IMR-90 (cell line): ENCODE measurements around the gene TMEM120A. TPM values are rescaled to one million over a fixed set of nuclear protein-coding genes. Genes with fewer than 3 reads are reported as not detected.
"Not testable (repeated sequence)": the region's sequence is repeated elsewhere in the genome, so short reads cannot be mapped to it uniquely, and the experiment has no call there.

ENCODE experiments used
- ATAC-seq: fragments of 200-7000 bp; cut with Tn5 transposase; 2 replicates; pipeline ENCODE4 v1.9.1; 2020; ENCODE audit warnings: low read depth, mild to moderate bottlenecking, moderate library complexity
- BruUV-seq: library from RNA; stranded (reverse); fragments of 400-500 nt; replicated peaks from 2 replicates; lab custom pipeline; 2021; lab: Mats Ljungman, UMichigan
- CTCF ChIA-PET: fragments of 300-600 bp; formaldehyde crosslinking; extraction: SDS; loops from one replicate; lab custom pipeline; 2021; ENCODE audit warnings: antibody characterized with exemption; lab: Yijun Ruan, JAX
- POLR2A ChIA-PET: fragments of 300-600 bp; sonication (Branson Sonifier 250); formaldehyde crosslinking; loops from one replicate; lab custom pipeline; 2022; ENCODE audit warnings: antibody characterized with exemption; ENCODE audit not compliant: unreplicated experiment; lab: Charles Lee
- DNase-seq: peaks from one replicate; pipeline ENCODE4 v3.0.0; 2013
- H2AFZ ChIP-seq: replicated peaks from 2 replicates; pipeline ENCODE3; 2013; ENCODE audit warnings: low read length, mild to moderate bottlenecking; ENCODE audit not compliant: poor library complexity
- H2AK5ac ChIP-seq: 2 replicates; pipeline ENCODE4 v1.6.1; 2013; ENCODE audit warnings: low read depth, low read length, inconsistent platforms
- H2AK9ac ChIP-seq: replicated peaks from 2 replicates; pipeline ENCODE3; 2013; ENCODE audit warnings: mild to moderate bottlenecking, low read depth, low read length, moderate library complexity; ENCODE audit not compliant: poor library complexity
- H2BK120ac ChIP-seq: 2 replicates; pipeline ENCODE4 v1.6.1; 2013; ENCODE audit warnings: low read depth, low read length, inconsistent platforms
- H2BK15ac ChIP-seq: 3 replicates; pipeline ENCODE4 v1.6.1; 2013; ENCODE audit warnings: low read depth, low read length, inconsistent platforms
- H2BK20ac ChIP-seq: 2 replicates; pipeline ENCODE4 v1.6.1; 2013; ENCODE audit warnings: low read depth, mild to moderate bottlenecking, inconsistent platforms, low read length, moderate library complexity
- H2BK5ac ChIP-seq: 2 replicates; pipeline ENCODE4 v1.6.1; 2013; ENCODE audit warnings: mild to moderate bottlenecking, low read depth, low read length, inconsistent platforms; ENCODE audit not compliant: poor library complexity, severe bottlenecking
- H3K14ac ChIP-seq: replicated peaks from 2 replicates; pipeline ENCODE4 v1.6.1; 2013; ENCODE audit warnings: low read depth, low read length, inconsistent platforms
- H3K18ac ChIP-seq: 2 replicates; pipeline ENCODE4 v1.6.1; 2013; ENCODE audit warnings: low read depth, low read length, control low read depth
- H3K23ac ChIP-seq: 2 replicates; pipeline ENCODE4 v1.6.1; 2013; ENCODE audit warnings: low read depth, low read length, inconsistent platforms
- H3K27ac ChIP-seq: 2 replicates; pipeline ENCODE4 v1.5.1; 2013; ENCODE audit warnings: mild to moderate bottlenecking, control low read depth, low read length; ENCODE audit not compliant: insufficient read depth
- H3K27me3 ChIP-seq: 2 replicates; pipeline ENCODE4 v1.6.1; 2013; ENCODE audit warnings: low read length; ENCODE audit not compliant: control insufficient read depth, insufficient read depth
- H3K36me3 ChIP-seq: 2 replicates; pipeline ENCODE4 v1.6.1; 2013; ENCODE audit warnings: low read length, mixed read lengths; ENCODE audit not compliant: control insufficient read depth, insufficient read depth
- H3K4ac ChIP-seq: 2 replicates; pipeline ENCODE4 v1.6.1; 2013; ENCODE audit warnings: low read depth, low read length, inconsistent platforms
- H3K4me1 ChIP-seq: 2 replicates; pipeline ENCODE4 v1.6.1; 2013; ENCODE audit warnings: low read length, mixed read lengths; ENCODE audit not compliant: control insufficient read depth, insufficient read depth
- H3K4me2 ChIP-seq: 2 replicates; pipeline ENCODE4 v1.6.1; 2013; ENCODE audit warnings: low read depth, mild to moderate bottlenecking, control low read depth, low read length, moderate library complexity
- H3K4me3 ChIP-seq: 2 replicates; pipeline ENCODE4 v1.5.1; 2013; ENCODE audit warnings: low read depth, mild to moderate bottlenecking, control low read depth, low read length, moderate library complexity; ENCODE audit not compliant: insufficient read depth
- H3K56ac ChIP-seq: 2 replicates; pipeline ENCODE4 v1.6.1; 2013; ENCODE audit warnings: low read length, inconsistent platforms; ENCODE audit not compliant: insufficient read depth; ENCODE audit errors: extremely low read depth
- H3K79me1 ChIP-seq, 2 experiments: 2 replicates each; pipeline ENCODE4 v1.6.1; 2013; ENCODE audit warnings: low read length in 2 of 2, inconsistent platforms in 1 of 2, low read depth in 1 of 2
- H3K9ac ChIP-seq: 2 replicates; pipeline ENCODE4 v1.6.1; 2013; ENCODE audit warnings: low read depth, low read length, control low read depth
- H3K9me1 ChIP-seq: 2 replicates; pipeline ENCODE4 v1.6.1; 2013; ENCODE audit warnings: low read length, inconsistent platforms; ENCODE audit not compliant: insufficient read depth
- H3K9me3 ChIP-seq: 2 replicates; pipeline ENCODE4 v1.6.1; 2013; ENCODE audit warnings: low read length; ENCODE audit not compliant: control insufficient read depth, insufficient read depth
- H4K20me1 ChIP-seq: 2 replicates; pipeline ENCODE4 v1.6.1; 2013; ENCODE audit warnings: low read length, inconsistent platforms; ENCODE audit not compliant: insufficient read depth
- H4K5ac ChIP-seq: 2 replicates; pipeline ENCODE4 v1.6.1; 2013; ENCODE audit warnings: mild to moderate bottlenecking, low read depth, low read length, control low read depth
- H4K8ac ChIP-seq, 2 experiments: 2 replicates each; pipeline ENCODE4 v1.6.1; 2013; ENCODE audit warnings: low read depth in 2 of 2, low read length in 2 of 2, control low read depth in 1 of 2, inconsistent platforms in 1 of 2
- H4K91ac ChIP-seq: 2 replicates; pipeline ENCODE4 v1.6.1; 2013; ENCODE audit warnings: low read depth, low read length, inconsistent platforms; ENCODE audit not compliant: insufficient read depth
- CTCF ChIP-seq: conservative IDR thresholded peaks from 2 replicates; pipeline ENCODE4 v1.5.1; 2012; ENCODE audit warnings: mild to moderate bottlenecking, low read depth, low read length, improper control_type of control experiment
- RAD21 ChIP-seq: IDR thresholded peaks from 2 replicates; pipeline ENCODE4 v1.6.1; 2012; ENCODE audit warnings: low read length, improper control_type of control experiment
- RCOR1 ChIP-seq: IDR thresholded peaks from 2 replicates; pipeline ENCODE4 v1.6.1; 2012; ENCODE audit warnings: mild to moderate bottlenecking, low read length, improper control_type of control experiment; ENCODE audit not compliant: insufficient replicate concordance
- RFX5 ChIP-seq: IDR thresholded peaks from 2 replicates; pipeline ENCODE4 v1.8.0; 2012; ENCODE audit warnings: low read depth, mild to moderate bottlenecking, low read length, moderate library complexity
- SMC3 ChIP-seq: fragments of 150-350 bp; IDR thresholded peaks from 2 replicates; pipeline ENCODE4 v1.6.1; 2016; ENCODE audit warnings: low read depth, mild to moderate bottlenecking, antibody characterized with exemption, low read length, moderate library complexity
- WGBS, 2 experiments: methylation state at CpG; one replicate each; pipeline versions ENCODE4 v1.1.5 to v1.1.7; 2013; ENCODE audit warnings: missing lambda C conversion rate in 2 of 2; ENCODE audit not compliant: insufficient read length in 1 of 2; ENCODE audit errors: extremely low coverage in 2 of 2; 5-methylcytosine and 5-hydroxymethylcytosine counted together
- dilution Hi-C: fragments of 300-500 bp; cut with HindIII; formaldehyde crosslinking; loops from one replicate; pipeline ENCODE4 v1.14.3; 2018; ENCODE audit warnings: low sequenced_read_pairs; ENCODE audit not compliant: unreplicated experiment
- in situ Hi-C: fragments of 300-500 bp; cut with MboI; formaldehyde crosslinking; loops from 3 replicates; pipeline ENCODE4 v1.14.3; 2019; ENCODE audit warnings: low sequenced_read_pairs, inconsistent platforms, mixed read lengths
- intact Hi-C: fragments of 100-400 bp; cut with micrococcal nuclease; formaldehyde crosslinking; loops from 2 replicates; pipeline ENCODE4 v1.10.0; 2022
- polyA plus RNA-seq, 3 experiments: library from polyadenylated mRNA; depleted of rRNA; stranded (reverse); fragments of >200 nt; gene quantifications; 2 replicates each; pipeline ENCODE4 v1.2.3, GENCODE V29; 2012; ENCODE audit warnings: low replicate concordance in 1 of 3
- total RNA-seq: library from RNA; depleted of rRNA; stranded (reverse); fragments of >200 nt; gene quantifications from 2 replicates; pipeline ENCODE4 v1.2.3, GENCODE V29; 2012

The TMEM120A gene
- total and polyA plus RNA-seq, 2 of the 4 experiments (the other 2 are of a cell fraction): 32.1 to 39.3 TPM

- BruUV-seq: no TSS peak
- TF ChIP-seq RAD21 (peak; percentile 90), RCOR1 (no peak), CTCF (peak; percentile 81), SMC3 (peak; percentile 93), RFX5 (no peak)
- peak overlapping the region; percentile 54; the same call in 1 of the 2 replicates for H2AK5ac ChIP-seq
- ChIA-PET CTCF (interaction anchor here (0.7 to 2.6 kb wide), 8 partner anchors 9 to 153 kb away, joined by 3 to 13 read pairs (median 4); no protein-coding TSS in a partner anchor), POLR2A (no interaction called here)
- no peaks in the 10 kb centered on the region for H3K9me3 ChIP-seq
- no peak overlapping the region for H2BK15ac ChIP-seq
- no peak overlapping the region for H3K27ac ChIP-seq
- H3K18ac ChIP-seq: no peak overlapping the region
- H2BK5ac ChIP-seq: no peak overlapping the region
- DNase-seq (peak; percentile 54), ATAC-seq (peak; percentile 80)
- no peak overlapping the region for H2BK20ac ChIP-seq
- H3K9me1 ChIP-seq: no peaks in the 10 kb centered on the region
- 0 out of 2 replicates have a peak, but pooled peaks cover 4% of the 10 kb centered on the region for H4K20me1 ChIP-seq
- H3K4me1 ChIP-seq: no peaks in the 10 kb centered on the region
- WGBS, 2 experiments: 10% methylated on average over 3 of the region's 6 CpGs; no CpG with 5 or more reads in 1 of the 2 experiments
- H3K79me1 ChIP-seq: no peaks in the 10 kb centered on the region
- no peak overlapping the region for H3K23ac ChIP-seq
- intact Hi-C loops: loop anchor here (1.0 kb wide), 1 partner anchor 154 kb away; no protein-coding TSS in a partner anchor
- H3K56ac ChIP-seq: no peak overlapping the region
- in situ Hi-C loops: no loop called here
- no peak overlapping the region for H4K91ac ChIP-seq
- no peak overlapping the region for H3K14ac ChIP-seq
- peak overlapping the region; percentile 9 for H2AFZ ChIP-seq
- H3K9ac ChIP-seq: no peak overlapping the region
- no peak overlapping the region for H4K5ac ChIP-seq
- H2BK120ac ChIP-seq: no peak overlapping the region
- no peak overlapping the region; the same call in 1 of the 2 replicates for H3K4ac ChIP-seq
- H3K4me3 ChIP-seq: no peak overlapping the region
- H3K4me2 ChIP-seq: no peak overlapping the region
- H3K27me3 ChIP-seq: no peaks in the 10 kb centered on the region
- H4K8ac ChIP-seq: no peak overlapping the region
- dilution Hi-C loops: no loop called here
- peak overlapping the region; percentile 17 for H2AK9ac ChIP-seq
- H3K36me3 ChIP-seq: peaks cover 10% of the 10 kb centered on the region
Observed at GRCh38 chr7:76020031-76020714, 25.8 kb upstream of the TMEM120A start.

- H3K27me3 ChIP-seq, H3K4me1 ChIP-seq, H3K14ac ChIP-seq, H3K18ac ChIP-seq, H2BK15ac ChIP-seq, H3K23ac ChIP-seq, H4K91ac ChIP-seq, H3K9me1 ChIP-seq, H3K9ac ChIP-seq, H3K56ac ChIP-seq, H2AK5ac ChIP-seq, H2BK120ac ChIP-seq, POLR2A ChIA-PET, H3K4me3 ChIP-seq, H3K27ac ChIP-seq, H3K4ac ChIP-seq, H3K79me1 ChIP-seq, ATAC-seq, dilution Hi-C loops, H4K8ac ChIP-seq, H2AFZ ChIP-seq, DNase-seq, H2BK20ac ChIP-seq, H3K36me3 ChIP-seq, H2BK5ac ChIP-seq, BruUV-seq, H4K20me1 ChIP-seq, H2AK9ac ChIP-seq, H4K5ac ChIP-seq, H3K4me2 ChIP-seq, H3K9me3 ChIP-seq: not testable (repeated sequence)
- in situ Hi-C loops: loop anchor here (5.0 kb wide), 1 partner anchor 151 kb away; no protein-coding TSS in a partner anchor
- CTCF ChIA-PET: interaction anchor here (1.0 to 2.6 kb wide), 2 partner anchors 152 kb away, joined by 8 to 13 read pairs; no protein-coding TSS in a partner anchor
- intact Hi-C loops: loop anchor here (10.0 kb wide), 1 partner anchor 104 kb away; the partner anchor contains the start of gene POR
- 100% methylated on average over 1 of the region's 4 CpGs; no CpG with 5 or more reads in 1 of the 2 experiments for WGBS, 2 experiments
Observed at GRCh38 chr7:76018520-76018919, 24.1 kb upstream of the TMEM120A start.
